Astrocyte (in vitro differentiated cells and primary cell): ENCODE results near the gene ACOX3.

Experiments
- CTCF ChIP-seq: IDR thresholded peaks from 2 replicates; pipeline ENCODE4 v1.5.1; 2011; ENCODE audit warnings: low read depth, mild to moderate bottlenecking, inconsistent platforms, low read length, moderate library complexity; ENCODE audit not compliant: insufficient read depth
- EZH2 ChIP-seq: IDR thresholded peaks from 2 replicates; pipeline ENCODE4 v1.6.1; 2012; ENCODE audit warnings: mild to moderate bottlenecking, low read length, inconsistent platforms; ENCODE audit not compliant: insufficient read depth

- TF ChIP-seq CTCF = no peak
- TF ChIP-seq EZH2 = no peak
Observed at GRCh38 chr4:8372506-8372905, 68.0 kb downstream of the ACOX3 start.
